ENCODE results near the gene EXOC4.
"Not testable (repeated sequence)": the region's sequence is repeated elsewhere in the genome, so short reads cannot be mapped to it uniquely, and the experiment has no call there.

Gene EXOC4

GRCh38 chr7:133751079-133751478 lies 498.2 kb downstream of the EXOC4 start:
- DNase-seq (ENCODE audit: low spot score), result no peak

DNA sequence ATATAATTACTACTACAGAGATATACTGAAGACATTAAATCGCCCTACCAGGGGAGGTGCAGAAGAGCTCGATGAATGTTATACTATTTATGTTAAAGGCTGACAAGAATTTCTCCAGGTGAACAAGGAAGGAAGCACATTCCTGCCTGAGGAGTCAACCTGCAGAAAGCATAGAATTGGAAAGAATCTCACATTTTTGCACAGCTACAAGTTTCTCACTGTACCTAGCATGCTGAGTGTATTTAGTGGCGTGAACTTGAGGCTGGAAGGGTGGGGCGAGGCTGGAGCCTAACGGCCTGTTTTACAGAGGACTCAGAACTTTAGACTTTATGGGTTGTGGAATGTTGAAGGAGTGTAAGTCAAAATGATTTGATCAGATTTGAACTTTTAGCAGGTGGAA lies 500.6 kb downstream of the EXOC4 start:
- DNase-seq (ENCODE audit: low spot score), result no peak

DNA sequence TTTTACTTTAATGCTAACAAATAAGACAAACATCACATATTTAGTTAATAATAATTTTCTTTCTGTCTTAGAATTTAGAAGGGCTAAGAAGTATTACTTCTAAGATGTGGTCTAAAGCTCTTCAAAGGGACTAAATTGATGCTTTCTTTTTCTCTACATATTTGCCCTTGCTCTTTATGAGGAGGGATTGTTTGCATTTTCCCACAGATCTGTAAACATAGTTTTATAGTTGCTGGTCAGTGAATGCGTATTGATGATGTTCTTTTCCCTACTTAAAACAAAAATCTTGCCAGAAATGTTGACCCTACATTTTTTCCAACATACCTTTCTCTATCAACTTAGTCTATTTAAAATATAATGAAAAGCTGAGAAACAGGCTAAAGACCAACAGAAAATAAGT lies 501.8 kb downstream of the EXOC4 start:
- DNase-seq (ENCODE audit: low spot score), result no peak

DNA sequence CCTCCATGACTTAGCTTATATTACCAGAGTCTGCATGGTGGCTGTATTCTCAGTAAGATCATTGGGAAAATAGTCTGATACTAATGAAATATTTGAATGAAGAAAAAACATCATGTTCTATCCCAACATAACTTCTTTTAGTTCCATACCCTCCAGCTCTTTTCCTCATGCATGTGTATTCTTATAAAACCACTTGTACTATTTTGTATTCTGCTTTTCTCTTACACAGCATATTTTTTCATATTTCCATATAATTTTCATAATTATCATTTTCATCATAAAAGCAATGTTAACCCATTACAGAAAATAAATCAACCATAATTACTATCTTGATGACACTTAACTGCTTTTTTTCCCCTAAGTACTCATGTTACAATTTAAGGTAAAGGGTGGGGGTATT lies 503.0 kb downstream of the EXOC4 start:
- DNase-seq (ENCODE audit: low spot score), result no peak

DNA sequence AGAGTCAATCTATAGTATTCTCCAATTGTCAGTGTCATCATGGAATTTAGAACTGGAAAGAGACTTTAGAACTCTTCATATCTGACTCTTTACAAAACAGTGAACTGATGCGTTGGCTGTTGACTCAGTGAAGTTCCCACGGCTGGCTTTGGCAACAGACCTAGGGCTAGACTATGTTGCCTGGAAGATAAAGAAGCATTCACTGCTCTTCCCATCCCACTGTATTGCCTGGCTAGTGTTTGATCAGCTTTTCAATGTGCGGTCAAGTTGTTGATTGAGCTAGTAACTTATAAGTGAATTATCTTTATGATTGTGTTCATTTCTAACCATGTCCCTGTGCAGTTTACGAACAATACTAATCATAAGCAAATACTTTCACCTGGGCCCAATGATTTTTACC lies 508.6 kb downstream of the EXOC4 start:
- no peak for DNase-seq (ENCODE audit: low spot score)

DNA sequence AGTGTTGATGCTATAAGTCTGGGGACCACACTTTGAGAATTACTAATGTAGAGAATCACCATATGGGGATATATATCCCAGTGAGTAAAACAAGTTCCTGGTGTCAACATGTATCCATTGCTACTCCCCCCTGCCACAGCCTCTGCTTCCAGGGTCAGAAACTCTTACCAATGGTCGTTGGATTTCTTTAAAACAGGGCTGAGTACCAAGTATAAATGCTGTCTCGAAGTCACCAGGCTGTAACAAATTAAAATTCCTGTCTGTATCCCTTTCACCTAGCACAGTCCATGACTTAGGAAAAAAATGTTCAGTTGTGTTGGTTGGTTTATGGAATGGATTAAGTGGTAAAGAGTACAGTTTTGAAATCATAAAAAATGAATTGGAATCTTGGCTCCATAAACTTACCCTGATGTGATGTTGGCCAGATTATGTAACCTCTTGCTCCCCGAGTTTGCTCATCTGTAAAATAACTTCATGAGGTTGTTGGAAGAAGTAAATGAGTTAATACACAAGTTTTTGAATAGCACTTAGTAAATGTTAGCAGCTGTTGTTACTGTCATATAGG lies 510.3 kb downstream of the EXOC4 start:
- DNase-seq (ENCODE audit: low spot score), result no peak

DNA sequence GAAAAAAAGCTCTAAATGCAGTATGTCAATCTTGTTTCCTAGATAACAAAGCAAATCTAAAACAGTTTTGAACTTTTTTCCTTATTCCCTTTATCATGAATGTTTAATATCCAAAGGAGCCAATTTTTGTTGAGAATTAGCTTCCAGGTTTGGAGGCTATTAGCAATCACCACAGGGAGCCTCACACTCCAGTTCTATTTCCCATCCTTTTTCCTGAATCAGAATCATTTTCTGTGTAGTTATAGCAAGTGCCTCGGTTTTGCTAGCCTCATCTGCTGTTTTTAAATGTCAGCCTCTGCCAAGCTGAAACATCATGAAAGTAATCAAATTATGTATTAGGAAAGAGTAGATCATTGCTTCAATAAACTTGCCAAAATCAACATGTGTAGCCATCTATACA lies 516.8 kb downstream of the EXOC4 start:
- no peak for DNase-seq (ENCODE audit: low spot score)

- no peak for DNase-seq (ENCODE audit: low spot score)
Measured at GRCh38 chr7:133770863-133771492, 518.1 kb downstream of the EXOC4 start.

- no peak for DNase-seq (ENCODE audit: low spot score)
Measured at GRCh38 chr7:133771788-133772419, 519.0 kb downstream of the EXOC4 start.

GRCh38 chr7:133773601-133774000 lies 520.7 kb downstream of the EXOC4 start:
- no peak for DNase-seq (ENCODE audit: low spot score)

GRCh38 chr7:133775201-133775600 lies 522.3 kb downstream of the EXOC4 start:
- no peak for DNase-seq (ENCODE audit: low spot score)

DNA sequence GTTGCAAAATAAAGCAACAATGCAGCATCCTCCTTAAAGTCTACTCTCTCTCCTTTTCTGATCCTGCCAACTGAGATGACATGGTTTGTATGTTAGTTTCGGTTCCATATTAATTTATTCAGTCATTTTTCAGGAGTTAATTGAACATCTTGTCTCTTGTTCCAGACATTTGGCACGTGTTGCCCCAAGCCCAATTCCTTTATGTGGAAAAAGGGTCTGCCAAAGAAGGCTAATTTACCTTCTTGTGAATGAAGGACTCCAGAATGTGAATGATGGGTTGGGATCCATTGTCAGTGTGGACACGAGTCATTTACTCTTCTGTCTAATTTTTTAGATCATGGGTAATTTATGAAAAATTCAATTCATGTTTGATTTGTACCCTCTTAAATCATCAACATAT lies 523.4 kb downstream of the EXOC4 start:
- DNase-seq (ENCODE audit: low spot score), result no peak

GRCh38 chr7:133777701-133778100 lies 524.8 kb downstream of the EXOC4 start:
- DNase-seq (ENCODE audit: low spot score), result no peak

DNA sequence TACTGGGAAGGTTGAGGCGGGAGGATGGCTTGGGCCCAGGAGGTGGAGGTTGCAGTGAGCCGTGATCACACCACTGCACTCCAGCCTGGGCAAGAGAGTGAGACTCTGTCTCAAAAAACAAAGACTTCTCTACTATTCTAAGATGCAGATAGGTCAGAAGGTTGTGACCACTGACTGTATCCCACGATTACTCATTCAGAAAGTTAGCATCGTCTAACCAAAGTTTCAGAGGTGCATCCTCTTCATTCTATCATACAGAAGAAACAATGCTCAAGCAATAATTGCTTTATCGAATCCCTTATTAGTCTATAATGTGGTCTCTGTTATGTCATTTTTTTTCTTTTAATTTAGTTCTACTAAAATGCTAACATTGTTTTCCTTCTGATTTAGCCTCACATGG lies 525.6 kb downstream of the EXOC4 start:
- DNase-seq (ENCODE audit: low spot score), result no peak

GRCh38 chr7:133779538-133779937 lies 526.7 kb downstream of the EXOC4 start:
- DNase-seq (ENCODE audit: low spot score), result not testable (repeated sequence)

GRCh38 chr7:133780912-133781311 lies 528.0 kb downstream of the EXOC4 start:
- DNase-seq (ENCODE audit: low spot score), result no peak

DNA sequence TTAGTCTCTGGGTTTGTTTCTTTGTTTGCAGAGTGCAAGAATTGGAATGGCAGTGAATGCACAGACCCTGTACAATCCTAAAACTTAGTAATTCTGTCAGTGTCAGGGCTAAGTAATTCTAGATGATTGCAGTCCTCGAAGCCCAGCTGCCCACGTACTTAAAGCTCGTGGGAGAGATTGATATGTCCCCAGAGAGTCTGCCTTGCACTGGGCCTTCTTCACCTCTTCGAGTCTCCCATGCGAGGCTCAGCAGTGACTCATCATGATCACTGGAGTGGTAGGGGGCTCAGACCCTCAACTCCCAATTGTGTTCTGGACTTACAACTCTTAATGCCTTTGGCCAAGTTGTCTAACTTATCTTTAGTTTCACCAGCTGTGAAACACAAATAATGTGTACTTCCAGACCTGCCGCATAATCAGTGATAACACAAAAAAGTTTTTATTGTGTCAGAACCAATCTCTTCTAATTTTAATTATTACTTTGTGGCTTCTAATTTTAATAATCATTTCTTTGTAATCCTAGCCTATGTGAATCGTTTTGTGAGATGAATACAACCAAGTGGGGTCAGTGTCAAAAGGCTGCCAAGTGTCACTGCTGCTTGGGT lies 528.7 kb downstream of the EXOC4 start:
- DNase-seq (ENCODE audit: low spot score), result no peak

- no peak for DNase-seq (ENCODE audit: low spot score)
Measured at GRCh38 chr7:133782470-133782869, 529.6 kb downstream of the EXOC4 start.

DNA sequence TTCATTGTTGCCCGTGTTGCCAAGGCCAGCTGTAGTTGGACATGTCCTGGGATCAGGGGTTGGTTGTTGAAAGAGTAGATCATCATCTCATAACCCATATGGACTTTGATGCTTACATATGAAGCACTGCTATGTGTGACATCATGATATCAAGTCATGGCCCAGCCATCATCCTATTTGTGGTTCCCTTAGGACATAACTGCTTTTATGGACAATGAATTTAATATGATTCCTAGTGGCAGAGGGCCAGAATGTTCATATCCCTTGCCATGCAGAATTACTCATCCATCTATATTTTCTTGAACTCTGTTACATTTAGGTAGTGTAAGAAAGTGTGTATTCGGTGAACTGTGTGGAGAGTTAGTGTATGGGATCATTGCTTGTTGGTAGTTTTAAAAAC lies 530.4 kb downstream of the EXOC4 start:
- DNase-seq (ENCODE audit: low spot score), result no peak

- no peak for DNase-seq (ENCODE audit: low spot score)
Measured at GRCh38 chr7:133784486-133785001, 531.7 kb downstream of the EXOC4 start.

GRCh38 chr7:133786401-133786937 lies 533.6 kb downstream of the EXOC4 start:
- DNase-seq (ENCODE audit: low spot score), result no peak

DNA sequence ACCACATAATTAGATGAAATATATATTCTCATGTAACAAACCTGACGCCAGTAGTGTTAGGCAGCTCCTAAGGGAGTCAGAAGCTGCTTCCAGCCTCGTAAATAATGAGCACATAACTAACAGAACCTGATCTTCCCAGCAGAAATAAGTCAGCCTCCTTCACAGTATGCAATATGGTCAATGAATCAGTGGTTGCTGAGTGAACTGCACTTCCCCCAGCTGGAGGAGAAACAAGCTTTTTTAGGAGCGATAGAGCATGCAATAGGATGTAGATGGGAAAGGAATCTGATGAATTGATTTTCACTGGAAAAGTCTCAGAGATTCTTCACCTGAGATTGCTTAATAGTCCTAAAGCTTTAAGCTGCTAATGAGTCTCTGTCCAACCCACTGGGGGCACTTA lies 537.1 kb downstream of the EXOC4 start:
- no peak for DNase-seq (ENCODE audit: low spot score)

GRCh38 chr7:133790911-133791310 lies 538.0 kb downstream of the EXOC4 start:
- DNase-seq (ENCODE audit: low spot score), result no peak
